GM06990 (cell line): ENCODE results near the gene NELFE.

Experiments used
- DNase-seq: peaks from one replicate; pipeline ENCODE4 v3.0.0-alpha.2; 2011; ENCODE audit not compliant: insufficient read length; ENCODE audit errors: extremely low read depth
- H3K27me3 ChIP-seq: replicated peaks from 2 replicates; pipeline ENCODE4 v1.6.0; 2011; ENCODE audit warnings: low read length; ENCODE audit not compliant: control insufficient read depth, insufficient read depth
- H3K36me3 ChIP-seq: 2 replicates; pipeline ENCODE4 v1.5.1; 2011; ENCODE audit warnings: low read length; ENCODE audit not compliant: control insufficient read depth, insufficient read depth
- H3K4me3 ChIP-seq: replicated peaks from 2 replicates; pipeline ENCODE4 v1.5.1; 2011; ENCODE audit warnings: low read depth, mild to moderate bottlenecking, control low read depth, low read length
- CTCF ChIP-seq: IDR thresholded peaks from 2 replicates; pipeline ENCODE4 v1.5.1; 2011; ENCODE audit warnings: low read length, control low read depth, mild to moderate bottlenecking, inconsistent platforms; ENCODE audit not compliant: insufficient read depth, poor library complexity, severe bottlenecking

NELFE gene

GRCh38 chr6:31905041-31905440, 53.7 kb downstream of the NELFE start:
- no peak for DNase-seq
- TF ChIP-seq CTCF: no peak
- H3K36me3 ChIP-seq: no peaks in the 10 kb centered on the region
- H3K4me3 ChIP-seq: no peak overlapping the region
- no peaks in the 10 kb centered on the region for H3K27me3 ChIP-seq

- TF ChIP-seq CTCF: no peak
- no peaks in the 10 kb centered on the region for H3K27me3 ChIP-seq
- no peak for DNase-seq
- no peaks in the 10 kb centered on the region; the same call in 1 of the 2 replicates for H3K36me3 ChIP-seq
- no peak overlapping the region for H3K4me3 ChIP-seq
These were observed 54.8 kb downstream of the NELFE start for GRCh38 chr6:31903957-31904356.
